ENCODE measurements around the gene CFAP52. TPM values are rescaled to one million over a fixed set of nuclear protein-coding genes. Genes with fewer than 3 reads are reported as not detected.
A peak's percentile ranks its signal among the peaks of the same experiment; 100 is the strongest.

CFAP52 gene
- total RNA-seq: not detected

- Mint-ChIP-seq H3K4me1 (ENCODE audit: low read depth) (peaks cover 9% of the 10 kb centered on the region), H3K27ac (peak within 1 kb of the TSS; percentile 71), H3K9me3 (no peaks in the 10 kb centered on the region), H3K27me3 (no peaks in the 10 kb centered on the region), H3K4me3 (peak within 1 kb of the TSS; percentile 83), H3K36me3 (ENCODE audit: low read depth) (no peaks in the 10 kb centered on the region)
- ChIA-PET CTCF (interaction anchor here (0.7 to 5.0 kb wide), 21 partner anchors 10 to 192 kb away, joined by 3 to 28 read pairs (median 3); partner anchors contain the start of gene USP43), POLR2A (interaction anchor here (0.7 kb wide), 1 partner anchor 90 kb away, joined by 3 read pairs; no protein-coding TSS in a partner anchor)
- intact Hi-C loops (cut with micrococcal nuclease): no loop called here
- DNase-seq (peak; percentile 84), ATAC-seq (peak; percentile 68)
- TF ChIP-seq CTCF (IDR thresholded peaks at IDR 0.05): peak; percentile 82
Observed at GRCh38 chr17:9576521-9577372, at the start of gene CFAP52. Gene CFAP52, plus strand, starts transcription at chr17:9576642. Its CDS starts 54 bp downstream, at chr17:9576696.

- intact Hi-C loops (cut with micrococcal nuclease): loop anchor here (10.0 kb wide), 1 partner anchor 513 kb away; no protein-coding TSS in a partner anchor
Observed at GRCh38 chr17:9527788-9528187, 48.7 kb upstream of the CFAP52 start.

GRCh38 chr17:9529033-9529700 lies 47.3 kb upstream of the CFAP52 start:
- ATAC-seq: peak; percentile 91
- CTCF ChIA-PET: interaction anchor here (0.6 to 1.2 kb wide), 5 partner anchors 20 to 532 kb away, joined by 3 to 4 read pairs (median 4); partner anchors contain the start of gene NTN1

More at GRCh38 chr17:9527788-9528187, 48.7 kb upstream of the CFAP52 start:
- CTCF ChIA-PET: no interaction called here
- ATAC-seq: no peak
- Mint-ChIP-seq H3K4me3 (no peak overlapping the region), H3K27me3 (no peaks in the 10 kb centered on the region), H3K36me3 (ENCODE audit: low read depth) (no peaks in the 10 kb centered on the region), H3K9me3 (no peaks in the 10 kb centered on the region), H3K4me1 (ENCODE audit: low read depth) (peaks cover 6% of the 10 kb centered on the region), H3K27ac (no peak overlapping the region)
- no peak for DNase-seq
- POLR2A ChIA-PET: no interaction called here
- TF ChIP-seq CTCF (IDR thresholded peaks at IDR 0.05): no peak

GRCh38 chr17:9531034-9531433 lies 45.4 kb upstream of the CFAP52 start:
- TF ChIP-seq CTCF (IDR thresholded peaks at IDR 0.05): no peak
- Mint-ChIP-seq H3K4me3 (no peak overlapping the region), H3K36me3 (ENCODE audit: low read depth) (no peaks in the 10 kb centered on the region), H3K27ac (no peak overlapping the region), H3K27me3 (no peaks in the 10 kb centered on the region), H3K9me3 (no peaks in the 10 kb centered on the region), H3K4me1 (ENCODE audit: low read depth) (peaks cover 6% of the 10 kb centered on the region)
- no peak for ATAC-seq
- ChIA-PET POLR2A (interaction anchor here (0.6 kb wide), 1 partner anchor 114 kb away, joined by 3 read pairs; no protein-coding TSS in a partner anchor), CTCF (no interaction called here)
- intact Hi-C loops (cut with micrococcal nuclease): no loop called here
- no peak for DNase-seq

More at GRCh38 chr17:9529033-9529700, 47.3 kb upstream of the CFAP52 start:
- Mint-ChIP-seq H3K36me3 (ENCODE audit: low read depth) (no peaks in the 10 kb centered on the region), H3K9me3 (no peaks in the 10 kb centered on the region), H3K27ac (no peak overlapping the region), H3K4me1 (ENCODE audit: low read depth) (peaks cover 6% of the 10 kb centered on the region), H3K4me3 (no peak overlapping the region), H3K27me3 (no peaks in the 10 kb centered on the region)
- DNase-seq: peak; percentile 9
- TF ChIP-seq CTCF (IDR thresholded peaks at IDR 0.05): peak; percentile 51
- POLR2A ChIA-PET: interaction anchor here (0.6 kb wide), 1 partner anchor 798 kb away, joined by 3 read pairs; no protein-coding TSS in a partner anchor
- intact Hi-C loops (cut with micrococcal nuclease): loop anchor here (10.0 kb wide), 1 partner anchor 514 kb away; no protein-coding TSS in a partner anchor
